PC-9 (cell line): ENCODE data around the gene MR1. TPM values are rescaled to one million over a fixed set of nuclear protein-coding genes. Genes with fewer than 3 reads are reported as not detected.

Source experiments
- total RNA-seq: library from RNA; stranded (reverse); gene quantifications from 2 replicates; pipeline ENCODE4 v1.2.3, GENCODE V29; 2021

Gene MR1
- total RNA-seq, 1 experiment from 2014 or later: 15.5 TPM

Other genes starting within 250 kb of the MR1 start
- gene KIAA1614, start 121.1 kb upstream of the MR1 start, total RNA-seq: 0.15 TPM in 1 of 2 replicates, not detected in the other
- gene STX6, start 11.1 kb upstream of the MR1 start, total RNA-seq: 23.0 and 25.2 TPM in 2 replicates
- 21.2 and 23.4 TPM in 2 replicates for gene IER5, start 54.7 kb downstream of the MR1 start, total RNA-seq